NCI-H2196 treated with DMSO at 0.1 percent for 48 hours (cell line): ENCODE results near the gene LYRM9.
A peak's percentile ranks its signal among the peaks of the same experiment; 100 is the strongest.
"Not testable (repeated sequence)": the region's sequence is repeated elsewhere in the genome, so short reads cannot be mapped to it uniquely, and the experiment has no call there.

Experiments
- DNase-seq: peaks from one replicate; lab custom pipeline; 2025; ENCODE audit not compliant: unreplicated experiment; lab: John Stamatoyannopoulos, UW

The LYRM9 gene

GRCh38 chr17:27878776-27879562 lies 14.2 kb downstream of the LYRM9 start:
- DNase-seq = no peak

- DNase-seq = no peak
These were observed 19.4 kb downstream of the LYRM9 start for GRCh38 chr17:27873746-27874145.

GRCh38 chr17:27873211-27873610 lies 20.0 kb downstream of the LYRM9 start:
- DNase-seq = no peak

- DNase-seq = no peak
These were observed 20.4 kb downstream of the LYRM9 start for GRCh38 chr17:27872776-27873175.

GRCh38 chr17:27871407-27871806 lies 21.8 kb downstream of the LYRM9 start:
- no peak for DNase-seq

GRCh38 chr17:27870345-27870744 lies 22.8 kb downstream of the LYRM9 start:
- DNase-seq = no peak

- no peak for DNase-seq
These were observed 24.6 kb downstream of the LYRM9 start for GRCh38 chr17:27868565-27868964.

- no peak for DNase-seq
These were observed 30.3 kb downstream of the LYRM9 start for GRCh38 chr17:27862840-27863239.

GRCh38 chr17:27862004-27862403 lies 31.2 kb downstream of the LYRM9 start:
- DNase-seq = no peak

GRCh38 chr17:27860971-27861664 lies 32.0 kb downstream of the LYRM9 start:
- DNase-seq = no peak

- no peak for DNase-seq
These were observed 34.4 kb downstream of the LYRM9 start for GRCh38 chr17:27858621-27859305.

GRCh38 chr17:27856676-27857432 lies 36.3 kb downstream of the LYRM9 start:
- no peak for DNase-seq

GRCh38 chr17:27855454-27855853 lies 37.7 kb downstream of the LYRM9 start:
- no peak for DNase-seq

GRCh38 chr17:27854163-27854562 lies 39.0 kb downstream of the LYRM9 start:
- no peak for DNase-seq

- DNase-seq = no peak
These were observed 40.1 kb downstream of the LYRM9 start for GRCh38 chr17:27853091-27853490.

GRCh38 chr17:27849474-27850185 lies 43.5 kb downstream of the LYRM9 start:
- DNase-seq = no peak

GRCh38 chr17:27848931-27849330 lies 44.2 kb downstream of the LYRM9 start:
- peak; percentile 5 for DNase-seq

GRCh38 chr17:27846808-27847307 lies 46.3 kb downstream of the LYRM9 start:
- DNase-seq = not testable (repeated sequence)

- DNase-seq = no peak
These were observed 47.0 kb downstream of the LYRM9 start for GRCh38 chr17:27846042-27846655.
